Measurements from ENCODE around the gene TBC1D30. TPM values are rescaled to one million over a fixed set of nuclear protein-coding genes. Genes with fewer than 3 reads are reported as not detected.
A peak's percentile ranks its signal among the peaks of the same experiment; 100 is the strongest.

TBC1D30 gene
- total and polyA plus RNA-seq, 9 donors: 0.98 to 2.5 (median 1.4) TPM

DNA sequence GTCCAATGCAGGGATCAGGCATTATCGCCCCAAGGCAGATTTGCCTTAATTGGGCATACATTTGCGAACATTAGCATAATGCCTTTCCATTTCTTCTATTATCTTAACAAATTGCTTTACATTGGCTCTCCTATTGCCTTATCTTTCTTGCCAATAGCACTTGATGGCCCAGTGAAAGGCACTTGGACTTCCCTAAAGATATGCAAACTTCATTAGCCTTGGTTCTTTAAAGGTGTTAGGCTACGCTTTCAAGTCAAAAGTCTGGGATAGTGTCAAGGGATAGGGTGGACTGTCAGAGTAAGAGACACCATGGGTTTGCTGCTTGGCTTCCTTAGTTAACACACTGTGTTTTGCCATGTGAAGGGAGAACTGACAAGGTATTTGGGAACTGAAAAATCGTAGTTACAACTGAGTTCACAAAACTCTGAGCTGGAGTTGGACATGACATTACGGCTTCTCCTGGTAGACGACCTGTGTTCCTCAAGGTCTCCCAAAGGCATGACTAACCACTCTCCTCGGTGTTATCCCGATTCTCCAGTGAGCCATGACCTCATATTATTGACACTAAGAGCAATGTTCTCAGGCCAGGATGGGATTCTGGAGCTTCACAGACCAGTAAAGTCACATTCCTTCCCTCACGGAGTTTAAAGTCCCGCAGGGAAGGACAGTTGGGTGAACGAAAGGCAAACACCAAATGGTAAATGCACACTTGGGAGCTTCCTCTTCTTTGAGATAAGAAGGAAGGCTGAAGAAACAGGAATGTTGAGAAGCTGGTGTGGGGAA lies 65.2 kb downstream of the TBC1D30 start:
- no peaks in the 10 kb centered on the region for H3K36me3 ChIP-seq (ENCODE audit: control insufficient read depth, insufficient read depth, low read length)
- WGBS (ENCODE audit: insufficient coverage): 64% methylated on average over 9 of the region's 11 CpGs
- no peak for DNase-seq
- no peaks in the 10 kb centered on the region for H3K9me3 ChIP-seq (replicated peaks; ENCODE audit: control insufficient read depth, low read depth, low read length)
- no peaks in the 10 kb centered on the region for H3K27me3 ChIP-seq (ENCODE audit: control insufficient read depth, insufficient read depth, low read length)
- no peak overlapping the region for H3K27ac ChIP-seq (ENCODE audit: low read length)
- H3K4me3 ChIP-seq (ENCODE audit: low read length): no peak overlapping the region
- H3K4me1 ChIP-seq (ENCODE audit: control insufficient read depth, insufficient read depth, low read length): no peaks in the 10 kb centered on the region

DNA sequence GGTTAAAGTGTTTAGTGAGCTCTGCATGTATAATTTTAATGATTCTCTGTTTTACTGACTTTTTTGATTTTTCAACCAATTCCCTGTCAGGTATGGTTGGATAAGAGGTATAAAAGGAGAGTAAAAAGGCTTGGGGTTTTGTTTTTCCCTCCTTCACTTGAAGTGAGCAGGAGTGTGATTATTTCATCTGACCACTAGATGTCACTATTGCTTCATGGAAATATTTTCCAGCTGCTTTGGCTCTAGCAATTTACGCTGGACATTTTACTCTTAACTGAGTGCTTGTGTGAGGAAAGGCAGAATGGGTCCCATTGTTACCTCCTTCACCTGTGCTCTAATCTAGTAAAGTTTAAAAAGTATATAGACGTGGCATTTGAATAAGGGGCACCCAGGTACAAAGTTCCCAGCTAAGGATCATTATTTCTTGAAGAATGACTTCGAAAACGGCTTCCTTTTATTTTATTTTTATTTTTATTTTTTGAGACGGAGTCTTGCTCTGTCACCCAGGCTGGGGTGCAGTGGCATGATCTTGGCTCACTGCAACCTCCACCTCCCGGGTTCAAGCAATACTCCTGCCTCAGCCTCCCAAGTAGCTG lies 66.5 kb downstream of the TBC1D30 start:
- WGBS (ENCODE audit: insufficient coverage): 40% methylated on average over 1 of the region's 6 CpGs
- Histone ChIP-seq H3K36me3 (ENCODE audit: control insufficient read depth, insufficient read depth, low read length) (no peaks in the 10 kb centered on the region), H3K4me1 (ENCODE audit: control insufficient read depth, insufficient read depth, low read length) (no peaks in the 10 kb centered on the region), H3K9me3 (replicated peaks; ENCODE audit: control insufficient read depth, low read depth, low read length) (no peaks in the 10 kb centered on the region), H3K27ac (ENCODE audit: low read length) (no peak overlapping the region), H3K27me3 (ENCODE audit: control insufficient read depth, insufficient read depth, low read length) (no peaks in the 10 kb centered on the region), H3K4me3 (ENCODE audit: low read length) (no peak overlapping the region)
- DNase-seq: peak; percentile 83

DNA sequence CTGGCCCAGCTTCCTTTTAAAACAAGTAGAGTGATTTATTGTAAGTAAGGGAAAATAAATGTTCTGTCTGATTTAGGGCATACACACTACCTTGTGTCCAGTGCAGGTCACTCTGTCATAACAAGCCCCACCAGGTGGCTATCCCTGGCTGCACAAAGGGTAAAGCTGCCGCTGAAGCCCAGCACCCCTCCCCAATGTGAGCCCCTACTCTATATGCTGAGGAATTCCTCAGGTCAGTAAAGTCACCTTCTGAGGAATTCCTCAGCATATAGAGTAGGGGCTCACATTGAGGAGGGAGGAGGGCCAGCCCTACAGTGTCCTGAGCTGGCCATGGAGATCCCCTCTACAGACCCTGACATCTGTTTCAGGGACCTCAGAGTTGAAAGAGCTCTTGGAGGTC lies 67.2 kb downstream of the TBC1D30 start:
- WGBS (ENCODE audit: insufficient coverage): 33% methylated on average over 1 of the region's 1 CpG
- DNase-seq: no peak

DNA sequence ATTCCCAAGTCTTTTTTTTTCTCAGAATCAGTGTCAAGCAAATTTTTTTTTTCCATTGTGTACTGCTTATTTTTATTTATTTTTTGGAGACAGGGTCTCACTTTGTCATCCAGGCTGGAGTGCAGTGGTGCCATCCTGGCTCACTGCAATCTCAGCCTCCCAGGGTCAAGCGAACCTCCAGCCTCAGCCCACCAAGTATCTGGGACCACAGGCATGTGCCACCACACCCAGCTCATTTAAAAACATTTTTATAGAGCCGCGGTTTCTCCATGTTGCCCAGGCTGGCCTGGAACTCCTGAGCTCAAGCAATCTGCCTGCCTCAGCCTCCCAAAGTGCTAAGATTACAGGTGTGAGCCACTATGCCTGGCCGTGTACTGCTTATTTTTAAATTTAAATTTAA lies 68.1 kb downstream of the TBC1D30 start:
- Histone ChIP-seq H3K27ac (ENCODE audit: low read length) (no peak overlapping the region), H3K9me3 (replicated peaks; ENCODE audit: control insufficient read depth, low read depth, low read length) (no peaks in the 10 kb centered on the region), H3K4me3 (ENCODE audit: low read length) (no peak overlapping the region), H3K4me1 (ENCODE audit: control insufficient read depth, insufficient read depth, low read length) (no peaks in the 10 kb centered on the region), H3K36me3 (ENCODE audit: control insufficient read depth, insufficient read depth, low read length) (no peaks in the 10 kb centered on the region), H3K27me3 (ENCODE audit: control insufficient read depth, insufficient read depth, low read length) (no peaks in the 10 kb centered on the region)
- DNase-seq: no peak
- WGBS (ENCODE audit: insufficient coverage): 92% methylated on average over 1 of the region's 4 CpGs

More for the DNA sequence above, 67.2 kb downstream of the TBC1D30 start:
- Histone ChIP-seq H3K4me1 (ENCODE audit: control insufficient read depth, insufficient read depth, low read length) (no peaks in the 10 kb centered on the region), H3K27ac (ENCODE audit: low read length) (no peak overlapping the region), H3K9me3 (replicated peaks; ENCODE audit: control insufficient read depth, low read depth, low read length) (no peaks in the 10 kb centered on the region), H3K4me3 (ENCODE audit: low read length) (no peak overlapping the region), H3K36me3 (ENCODE audit: control insufficient read depth, insufficient read depth, low read length) (no peaks in the 10 kb centered on the region), H3K27me3 (ENCODE audit: control insufficient read depth, insufficient read depth, low read length) (no peaks in the 10 kb centered on the region)

DNA sequence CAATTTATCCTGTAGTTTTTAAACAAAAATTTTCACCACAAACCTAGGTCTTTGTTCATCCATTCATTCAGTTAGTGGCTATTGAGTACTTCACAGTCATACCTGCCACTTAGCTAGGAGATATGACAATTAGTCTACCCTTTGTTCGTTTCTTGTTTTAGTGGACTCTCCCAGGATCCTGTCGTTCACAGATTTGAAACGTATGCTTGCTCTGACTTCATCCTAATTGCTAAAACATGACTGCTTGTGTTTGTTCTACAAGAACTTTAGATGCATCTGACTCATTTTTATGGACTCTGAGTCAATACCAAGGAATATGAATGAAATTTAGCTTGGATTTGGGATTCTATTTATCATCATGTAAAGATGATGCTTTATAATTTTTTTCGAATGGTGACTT lies 69.5 kb downstream of the TBC1D30 start:
- Histone ChIP-seq H3K4me1 (ENCODE audit: control insufficient read depth, insufficient read depth, low read length) (no peaks in the 10 kb centered on the region), H3K4me3 (ENCODE audit: low read length) (no peak overlapping the region), H3K27me3 (ENCODE audit: control insufficient read depth, insufficient read depth, low read length) (no peaks in the 10 kb centered on the region), H3K27ac (ENCODE audit: low read length) (no peak overlapping the region), H3K36me3 (ENCODE audit: control insufficient read depth, insufficient read depth, low read length) (no peaks in the 10 kb centered on the region), H3K9me3 (replicated peaks; ENCODE audit: control insufficient read depth, low read depth, low read length) (peaks cover 2% of the 10 kb centered on the region)
- no peak for DNase-seq
- 0% methylated on average over 2 of the region's 4 CpGs for WGBS (ENCODE audit: insufficient coverage)

DNA sequence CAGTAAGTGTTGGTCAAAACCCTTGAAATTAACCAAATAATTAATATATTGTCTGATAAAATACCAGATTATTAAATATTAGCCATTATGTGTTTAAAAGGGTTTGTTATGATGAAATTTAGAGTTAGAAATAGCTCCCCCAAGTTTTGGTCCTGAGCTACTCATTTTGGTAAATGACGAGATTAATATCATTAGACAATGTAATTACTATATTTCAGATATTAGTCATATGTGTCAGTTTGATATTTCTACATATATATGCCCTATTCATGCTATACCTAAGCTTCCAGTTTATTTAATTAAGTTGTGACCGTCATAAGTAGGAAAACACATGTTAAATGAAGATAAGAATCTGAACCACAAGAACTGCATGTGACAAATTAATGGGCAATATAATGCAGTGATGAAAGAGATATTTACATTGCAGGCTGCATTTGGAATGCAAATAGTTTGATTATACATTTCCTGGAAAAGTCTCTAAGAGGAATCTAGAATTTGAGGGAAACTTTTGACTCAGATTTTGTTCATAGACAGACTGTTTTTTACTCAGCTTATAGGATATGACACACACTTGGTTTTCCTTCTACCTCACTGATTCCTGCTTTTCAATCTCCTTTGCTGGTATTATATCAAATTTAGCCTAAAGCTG lies 70.5 kb downstream of the TBC1D30 start:
- DNase-seq: no peak
- Histone ChIP-seq H3K9me3 (replicated peaks; ENCODE audit: control insufficient read depth, low read depth, low read length) (peaks cover 2% of the 10 kb centered on the region), H3K27ac (ENCODE audit: low read length) (no peak overlapping the region), H3K27me3 (ENCODE audit: control insufficient read depth, insufficient read depth, low read length) (no peaks in the 10 kb centered on the region), H3K36me3 (ENCODE audit: control insufficient read depth, insufficient read depth, low read length) (no peaks in the 10 kb centered on the region), H3K4me1 (ENCODE audit: control insufficient read depth, insufficient read depth, low read length) (no peaks in the 10 kb centered on the region), H3K4me3 (ENCODE audit: low read length) (no peak overlapping the region)
- no CpG with 5 or more reads among the region's 2 CpGs for WGBS (ENCODE audit: insufficient coverage)

DNA sequence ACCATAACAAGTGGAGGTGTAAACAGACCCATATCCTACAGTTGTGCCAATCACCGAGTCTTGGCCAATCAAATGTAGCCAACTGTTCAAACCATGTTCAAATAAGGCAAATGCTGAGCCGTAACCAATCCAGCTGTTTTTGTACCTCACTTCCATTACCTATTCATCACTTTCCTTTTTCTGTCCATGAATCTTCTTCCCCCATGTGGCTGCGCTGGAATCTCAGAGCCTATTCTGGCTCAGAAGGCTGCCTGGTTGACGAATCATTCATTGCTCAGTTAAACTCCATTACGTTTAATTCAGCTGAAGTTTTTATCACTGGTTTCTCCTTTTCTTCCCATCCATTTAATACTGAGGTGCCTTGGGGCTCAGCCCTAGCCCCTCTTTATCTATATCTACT lies 71.1 kb downstream of the TBC1D30 start:
- DNase-seq: no peak
- H3K36me3 ChIP-seq (ENCODE audit: control insufficient read depth, insufficient read depth, low read length): no peaks in the 10 kb centered on the region
- no peak overlapping the region for H3K27ac ChIP-seq (ENCODE audit: low read length)
- H3K27me3 ChIP-seq (ENCODE audit: control insufficient read depth, insufficient read depth, low read length): no peaks in the 10 kb centered on the region
- H3K4me3 ChIP-seq (ENCODE audit: low read length): no peak overlapping the region
- peaks cover 2% of the 10 kb centered on the region for H3K9me3 ChIP-seq (replicated peaks; ENCODE audit: control insufficient read depth, low read depth, low read length)
- H3K4me1 ChIP-seq (ENCODE audit: control insufficient read depth, insufficient read depth, low read length): no peaks in the 10 kb centered on the region
- WGBS (ENCODE audit: insufficient coverage): 74% methylated on average over 5 of the region's 5 CpGs

DNA sequence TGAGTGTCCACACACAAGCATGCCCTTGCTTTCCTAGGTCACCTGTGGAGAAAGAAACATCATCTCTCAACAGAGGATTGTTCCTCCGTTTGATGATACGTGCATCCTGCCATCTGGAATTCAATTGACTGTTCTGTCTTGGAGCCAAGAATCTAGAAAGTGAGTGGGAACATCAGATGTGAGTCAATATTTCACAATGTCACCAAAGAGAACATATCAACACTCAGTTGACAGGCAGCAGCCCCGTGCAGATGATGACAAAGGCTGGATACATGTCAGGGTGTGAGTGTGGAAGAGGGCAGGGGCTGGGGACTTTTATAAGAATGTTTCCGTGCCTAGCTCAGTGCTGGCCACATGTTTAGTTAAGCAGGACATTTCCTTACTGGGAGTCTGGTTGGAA lies 76.1 kb downstream of the TBC1D30 start:
- peaks cover 2% of the 10 kb centered on the region for H3K9me3 ChIP-seq (replicated peaks; ENCODE audit: control insufficient read depth, low read depth, low read length)
- H3K36me3 ChIP-seq (ENCODE audit: control insufficient read depth, insufficient read depth, low read length): no peaks in the 10 kb centered on the region
- no peaks in the 10 kb centered on the region for H3K27me3 ChIP-seq (ENCODE audit: control insufficient read depth, insufficient read depth, low read length)
- H3K4me3 ChIP-seq (ENCODE audit: low read length): no peak overlapping the region
- no peak for DNase-seq
- WGBS (ENCODE audit: insufficient coverage): no CpG with 5 or more reads among the region's 4 CpGs
- H3K27ac ChIP-seq (ENCODE audit: low read length): no peak overlapping the region
- H3K4me1 ChIP-seq (ENCODE audit: control insufficient read depth, insufficient read depth, low read length): no peaks in the 10 kb centered on the region

DNA sequence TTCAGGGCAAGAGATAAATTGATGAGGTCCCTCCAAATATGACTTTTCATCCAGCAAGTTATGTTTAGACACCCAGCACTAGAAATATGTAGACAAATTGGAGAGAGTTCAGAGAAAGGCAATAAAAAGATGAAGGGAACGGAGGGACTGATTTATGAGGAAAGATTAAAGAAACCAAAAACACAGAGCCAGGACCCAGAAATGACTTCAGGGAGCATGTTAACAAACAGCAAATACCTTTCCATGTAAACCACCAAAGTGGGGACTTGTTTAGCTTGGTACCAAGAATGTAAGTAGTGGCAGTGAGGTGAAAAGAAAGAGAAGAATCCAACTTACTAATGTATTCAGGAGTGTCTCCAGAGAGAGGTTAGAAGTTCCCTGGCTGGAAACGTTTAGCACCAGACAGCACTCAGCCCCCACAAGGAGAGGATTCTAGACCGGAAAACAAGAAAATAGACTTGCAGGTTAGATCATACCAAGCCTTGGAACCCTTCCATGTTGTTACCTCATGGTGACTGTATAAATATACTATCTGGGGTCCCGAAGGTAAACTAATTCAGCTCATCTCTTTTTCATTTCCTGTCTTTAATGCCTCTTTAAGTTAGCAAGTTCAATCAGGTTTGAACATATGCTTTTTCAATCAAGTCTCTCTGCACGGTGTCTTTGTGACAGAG lies 79.2 kb downstream of the TBC1D30 start:
- no CpG with 5 or more reads among the region's 5 CpGs for WGBS (ENCODE audit: insufficient coverage)
- no peaks in the 10 kb centered on the region for H3K36me3 ChIP-seq (ENCODE audit: control insufficient read depth, insufficient read depth, low read length)
- no peaks in the 10 kb centered on the region for H3K4me1 ChIP-seq (ENCODE audit: control insufficient read depth, insufficient read depth, low read length)
- no peaks in the 10 kb centered on the region for H3K9me3 ChIP-seq (replicated peaks; ENCODE audit: control insufficient read depth, low read depth, low read length)
- no peak overlapping the region for H3K4me3 ChIP-seq (ENCODE audit: low read length)
- peak overlapping the region; percentile 13 for H3K27ac ChIP-seq (ENCODE audit: low read length)
- no peaks in the 10 kb centered on the region for H3K27me3 ChIP-seq (ENCODE audit: control insufficient read depth, insufficient read depth, low read length)
- DNase-seq: peak; percentile 85

DNA sequence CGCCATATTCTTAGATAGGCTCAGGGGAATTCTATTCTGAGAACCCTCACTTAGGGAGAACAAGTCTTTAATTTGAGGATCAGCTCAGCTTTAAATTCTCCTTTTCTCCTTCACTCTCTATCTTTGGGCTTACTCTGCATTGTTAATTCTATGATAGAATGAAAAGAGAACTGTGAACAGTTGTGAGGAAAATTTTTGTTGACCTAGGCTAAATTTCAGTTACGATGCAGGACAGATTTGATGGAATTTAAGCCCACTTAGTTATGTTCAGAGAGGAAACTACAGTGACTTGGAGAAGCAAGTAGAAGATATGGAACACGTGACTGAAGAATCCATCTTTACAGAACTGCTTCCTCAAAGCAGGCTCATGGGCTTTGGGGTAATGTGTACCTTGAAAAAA lies 82.7 kb downstream of the TBC1D30 start:
- Histone ChIP-seq H3K27ac (ENCODE audit: low read length) (no peak overlapping the region), H3K27me3 (ENCODE audit: control insufficient read depth, insufficient read depth, low read length) (no peaks in the 10 kb centered on the region), H3K36me3 (ENCODE audit: control insufficient read depth, insufficient read depth, low read length) (no peaks in the 10 kb centered on the region), H3K9me3 (replicated peaks; ENCODE audit: control insufficient read depth, low read depth, low read length) (no peaks in the 10 kb centered on the region), H3K4me3 (ENCODE audit: low read length) (no peak overlapping the region), H3K4me1 (ENCODE audit: control insufficient read depth, insufficient read depth, low read length) (peaks cover 2% of the 10 kb centered on the region)
- 100% methylated on average over 1 of the region's 3 CpGs for WGBS (ENCODE audit: insufficient coverage)
- DNase-seq: no peak

Data from muscle of leg (tissue), 11 donors.